Trophoblast cell (in vitro differentiated cells and primary cell): ENCODE measurements around the gene ZNF280D.
"Not testable (repeated sequence)": the region's sequence is repeated elsewhere in the genome, so short reads cannot be mapped to it uniquely, and the experiment has no call there.

Experiments used
- DNase-seq, 2 donors: peaks; one replicate each; pipeline ENCODE4 v3.0.0-alpha.2; 2016
- H2AFZ ChIP-seq: 2 replicates; pipeline ENCODE4 v1.6.1; 2013; ENCODE audit warnings: low read length, moderate library complexity, mild to moderate bottlenecking; ENCODE audit not compliant: insufficient read depth, poor library complexity
- H2AK5ac ChIP-seq: 2 replicates; pipeline ENCODE4 v1.6.1; 2013; ENCODE audit warnings: mild to moderate bottlenecking, low read length
- H2BK120ac ChIP-seq: 2 replicates; pipeline ENCODE4 v1.6.1; 2013; ENCODE audit warnings: low read length, mild to moderate bottlenecking, moderate library complexity; ENCODE audit not compliant: insufficient read depth, poor library complexity
- H2BK12ac ChIP-seq: 2 replicates; pipeline ENCODE4 v1.6.1; 2013; ENCODE audit warnings: mild to moderate bottlenecking, low read length, moderate library complexity
- H2BK5ac ChIP-seq: 2 replicates; pipeline ENCODE4 v1.6.1; 2013; ENCODE audit warnings: low read length, low read depth, moderate library complexity, mild to moderate bottlenecking; ENCODE audit not compliant: poor library complexity
- H3K14ac ChIP-seq: 2 replicates; pipeline ENCODE4 v1.6.1; 2013; ENCODE audit warnings: mild to moderate bottlenecking, low read length
- H3K18ac ChIP-seq: 2 replicates; pipeline ENCODE4 v1.6.1; 2013; ENCODE audit warnings: mild to moderate bottlenecking, low read length
- H3K23ac ChIP-seq: 2 replicates; pipeline ENCODE4 v1.6.1; 2013; ENCODE audit warnings: low read length
- H3K27ac ChIP-seq: 2 replicates; pipeline ENCODE4 v1.5.1; 2013; ENCODE audit warnings: low read depth, mild to moderate bottlenecking, inconsistent platforms, low read length, moderate library complexity
- H3K27me3 ChIP-seq: 2 replicates; pipeline ENCODE4 v1.6.1; 2013; ENCODE audit warnings: inconsistent platforms, mild to moderate bottlenecking, low read length, moderate library complexity; ENCODE audit not compliant: insufficient read depth
- H3K36me3 ChIP-seq, 2 experiments: 1 replicate in 1 of 2; 2 replicates in 1 of 2; pipeline ENCODE4 v1.6.1; 2013; ENCODE audit warnings: low read length in 2 of 2, mild to moderate bottlenecking in 2 of 2, moderate library complexity in 1 of 2; ENCODE audit not compliant: insufficient read depth in 2 of 2, control insufficient read depth in 1 of 2
- H3K4ac ChIP-seq: 2 replicates; pipeline ENCODE4 v1.6.1; 2013; ENCODE audit warnings: low read depth, mild to moderate bottlenecking, low read length, moderate library complexity
- H3K4me1 ChIP-seq, 2 experiments: 1 replicate in 1 of 2; 2 replicates in 1 of 2; pipeline ENCODE4 v1.6.1; 2013; ENCODE audit warnings: low read length in 2 of 2, mild to moderate bottlenecking in 2 of 2, moderate library complexity in 1 of 2; ENCODE audit not compliant: insufficient read depth in 2 of 2, control insufficient read depth in 1 of 2
- H3K4me2 ChIP-seq: 2 replicates; pipeline ENCODE4 v1.6.1; 2013; ENCODE audit warnings: inconsistent platforms, mild to moderate bottlenecking, low read length, moderate library complexity
- H3K4me3 ChIP-seq: 2 replicates; pipeline ENCODE4 v1.5.1; 2013; ENCODE audit warnings: mild to moderate bottlenecking, low read depth, low read length, inconsistent platforms
- H3K79me1 ChIP-seq: one replicate; pipeline ENCODE4 v1.6.1; 2013; ENCODE audit warnings: low read length
- H3K79me2 ChIP-seq: 2 replicates; pipeline ENCODE4 v1.6.1; 2013; ENCODE audit warnings: low read length, mild to moderate bottlenecking; ENCODE audit not compliant: control insufficient read depth, insufficient read depth, poor library complexity
- H3K9ac ChIP-seq: 2 replicates; pipeline ENCODE4 v1.6.1; 2013; ENCODE audit warnings: mild to moderate bottlenecking, low read length
- H3K9me3 ChIP-seq: 2 replicates; pipeline ENCODE4 v1.6.1; 2013; ENCODE audit warnings: low read depth, mild to moderate bottlenecking, control low read depth, inconsistent platforms, low read length; ENCODE audit not compliant: insufficient read depth
- H4K12ac ChIP-seq: 2 replicates; pipeline ENCODE4 v1.6.1; 2013; ENCODE audit warnings: low read depth, mild to moderate bottlenecking, low read length, moderate library complexity
- H4K8ac ChIP-seq: 2 replicates; pipeline ENCODE4 v1.6.1; 2013; ENCODE audit warnings: low read depth, mild to moderate bottlenecking, low read length, moderate library complexity
- H4K91ac ChIP-seq: one replicate; pipeline ENCODE4 v1.6.1; 2013; ENCODE audit warnings: low read depth, mild to moderate bottlenecking, low read length, moderate library complexity
- WGBS: extraction: QIAGEN DNeasy Blood & Tissue Kit; methylation state at CpG from one replicate; pipeline ENCODE4 v1.1.7; 2013; ENCODE audit warnings: missing lambda C conversion rate; ENCODE audit not compliant: insufficient read length, insufficient coverage; ENCODE audit errors: extremely low coverage; 5-methylcytosine and 5-hydroxymethylcytosine counted together

ZNF280D gene

GRCh38 chr15:56779449-56779848, 46.1 kb upstream of the ZNF280D start:
- H2BK5ac ChIP-seq, H3K9ac ChIP-seq, H4K12ac ChIP-seq, H3K36me3 ChIP-seq, H3K79me1 ChIP-seq, H3K79me2 ChIP-seq, H2BK12ac ChIP-seq, H3K14ac ChIP-seq, H3K27ac ChIP-seq, H2AFZ ChIP-seq, H4K91ac ChIP-seq, H3K27me3 ChIP-seq, H3K23ac ChIP-seq, H3K9me3 ChIP-seq, H2BK120ac ChIP-seq, H3K4me2 ChIP-seq, H4K8ac ChIP-seq, H3K18ac ChIP-seq, DNase-seq, H3K4me3 ChIP-seq, H3K4ac ChIP-seq, H2AK5ac ChIP-seq, H3K4me1 ChIP-seq: not testable (repeated sequence)
- WGBS, result no CpG with 5 or more reads among the region's 25 CpGs

GRCh38 chr15:56778761-56779160, 45.5 kb upstream of the ZNF280D start:
- H3K4ac ChIP-seq, result no peak overlapping the region
- H3K18ac ChIP-seq, result no peak overlapping the region
- H3K4me2 ChIP-seq, result no peak overlapping the region
- H3K14ac ChIP-seq, result no peak overlapping the region
- H2BK5ac ChIP-seq, result no peak overlapping the region
- no peaks in the 10 kb centered on the region for H3K27me3 ChIP-seq
- no peaks in the 10 kb centered on the region for H3K79me2 ChIP-seq
- H3K4me1 ChIP-seq, result no peaks in the 10 kb centered on the region
- no peak overlapping the region for H4K91ac ChIP-seq
- no peak overlapping the region for H2AFZ ChIP-seq
- no peak overlapping the region for H2BK12ac ChIP-seq
- no peak overlapping the region for H3K27ac ChIP-seq
- H3K9ac ChIP-seq, result no peak overlapping the region
- no peak overlapping the region for H2BK120ac ChIP-seq
- no CpG with 5 or more reads among the region's 2 CpGs for WGBS
- no peaks in the 10 kb centered on the region for H3K36me3 ChIP-seq
- no peak for DNase-seq
- no peak overlapping the region for H3K23ac ChIP-seq
- H3K79me1 ChIP-seq, result no peaks in the 10 kb centered on the region
- no peak overlapping the region for H4K12ac ChIP-seq
- no peak overlapping the region for H2AK5ac ChIP-seq
- H4K8ac ChIP-seq, result no peak overlapping the region
- no peak overlapping the region for H3K4me3 ChIP-seq
- no peaks in the 10 kb centered on the region for H3K9me3 ChIP-seq

GRCh38 chr15:56776839-56777238, 43.5 kb upstream of the ZNF280D start:
- no peak overlapping the region for H3K4ac ChIP-seq
- H3K4me3 ChIP-seq, result no peak overlapping the region
- H2BK120ac ChIP-seq, result no peak overlapping the region
- H2AFZ ChIP-seq, result no peak overlapping the region
- no peak overlapping the region for H4K8ac ChIP-seq
- no peak overlapping the region for H3K27ac ChIP-seq
- WGBS, result no CpG with 5 or more reads among the region's 3 CpGs
- no peak overlapping the region for H4K91ac ChIP-seq
- H3K9me3 ChIP-seq, result no peaks in the 10 kb centered on the region
- H2BK5ac ChIP-seq, result no peak overlapping the region
- H3K27me3 ChIP-seq, result no peaks in the 10 kb centered on the region
- no peak overlapping the region for H3K9ac ChIP-seq
- H3K36me3 ChIP-seq, result no peaks in the 10 kb centered on the region
- no peaks in the 10 kb centered on the region for H3K4me1 ChIP-seq
- H2BK12ac ChIP-seq, result no peak overlapping the region
- no peak overlapping the region for H3K23ac ChIP-seq
- H3K79me2 ChIP-seq, result no peaks in the 10 kb centered on the region
- H3K18ac ChIP-seq, result no peak overlapping the region
- H4K12ac ChIP-seq, result no peak overlapping the region
- no peak overlapping the region for H3K14ac ChIP-seq
- no peaks in the 10 kb centered on the region for H3K79me1 ChIP-seq
- H3K4me2 ChIP-seq, result no peak overlapping the region
- no peak overlapping the region for H2AK5ac ChIP-seq
- DNase-seq, result no peak

- H3K79me1 ChIP-seq, result no peaks in the 10 kb centered on the region
- no peak overlapping the region for H2BK12ac ChIP-seq
- no CpG with 5 or more reads among the region's 1 CpG for WGBS
- no peak overlapping the region for H3K9ac ChIP-seq
- no peak overlapping the region for H3K23ac ChIP-seq
- H2BK120ac ChIP-seq, result no peak overlapping the region
- H2AK5ac ChIP-seq, result no peak overlapping the region
- no peak overlapping the region for H4K91ac ChIP-seq
- no peaks in the 10 kb centered on the region for H3K79me2 ChIP-seq
- no peak overlapping the region for H3K4ac ChIP-seq
- H2AFZ ChIP-seq, result no peak overlapping the region
- H3K4me1 ChIP-seq, result no peaks in the 10 kb centered on the region
- no peak overlapping the region for H3K14ac ChIP-seq
- H3K18ac ChIP-seq, result no peak overlapping the region
- H3K9me3 ChIP-seq, result no peaks in the 10 kb centered on the region
- H2BK5ac ChIP-seq, result no peak overlapping the region
- H4K8ac ChIP-seq, result no peak overlapping the region
- H3K27ac ChIP-seq, result no peak overlapping the region
- no peaks in the 10 kb centered on the region for H3K36me3 ChIP-seq
- no peak for DNase-seq
- no peak overlapping the region for H3K4me2 ChIP-seq
- H4K12ac ChIP-seq, result no peak overlapping the region
- no peak overlapping the region for H3K4me3 ChIP-seq
- no peaks in the 10 kb centered on the region for H3K27me3 ChIP-seq
Observed at GRCh38 chr15:56775641-56776040, 42.3 kb upstream of the ZNF280D start.
